B cell (primary cell): ENCODE measurements around the gene FOXQ1. TPM values are rescaled to one million over a fixed set of nuclear protein-coding genes. Genes with fewer than 3 reads are reported as not detected.
"Not testable (repeated sequence)": the region's sequence is repeated elsewhere in the genome, so short reads cannot be mapped to it uniquely, and the experiment has no call there.

Experiments
- ATAC-seq: fragments of 200-7000 bp; cut with Tn5 transposase; one replicate; pipeline ENCODE4 v1.10.0; 2021; ENCODE audit warnings: low read depth, mild to moderate bottlenecking, moderate number of reproducible peaks, moderate library complexity
- CTCF ChIA-PET: fragments of 350-600 bp; sonication (Branson Sonifier 250); formaldehyde crosslinking; loops from one replicate; lab custom pipeline; 2021; ENCODE audit warnings: antibody characterized with exemption, inconsistent platforms; lab: Charles Lee
- POLR2A ChIA-PET: fragments of 350-600 bp; sonication (Branson Sonifier 250); formaldehyde crosslinking; loops from one replicate; lab custom pipeline; 2021; ENCODE audit warnings: antibody characterized with exemption; lab: Charles Lee
- DNase-seq: peaks from one replicate; pipeline ENCODE4 v3.0.0; 2013
- H2AFZ ChIP-seq: 2 replicates; pipeline ENCODE4 v1.6.1; 2012; ENCODE audit warnings: mild to moderate bottlenecking, low read depth, low read length; ENCODE audit not compliant: insufficient read depth, poor library complexity, severe bottlenecking
- H3K27ac ChIP-seq, 2 donors: 1 replicate in 1 of 2; 2 replicates in 1 of 2; pipeline ENCODE4 v1.5.1; 2012 to 2013; ENCODE audit warnings: low read length in 2 of 2, mild to moderate bottlenecking in 2 of 2, moderate library complexity in 1 of 2
- H3K27me3 ChIP-seq, 4 experiments: fragments of 200-600 bp in 1 of 4; sonication (generic) in 1 of 4; replicated peaks in 1 of 4; 1 replicate in 2 of 4; 2 replicates in 2 of 4; pipeline versions ENCODE4 v1.6.1 to v1.7.0; 2013 to 2016; ENCODE audit warnings: low read length in 3 of 4, mild to moderate bottlenecking in 2 of 4, mixed read lengths in 1 of 4, moderate library complexity in 1 of 4; ENCODE audit not compliant: insufficient read depth in 4 of 4, control insufficient read depth in 3 of 4; ENCODE audit errors: control extremely low read depth in 1 of 4
- H3K36me3 ChIP-seq, 2 experiments: replicated peaks in 1 of 2; 1 replicate in 1 of 2; 2 replicates in 1 of 2; pipeline versions ENCODE4 v1.6.1 to v1.7.1; 2013; ENCODE audit warnings: low read length in 1 of 2; ENCODE audit not compliant: insufficient read depth in 2 of 2, control insufficient read depth in 1 of 2; ENCODE audit errors: control extremely low read depth in 1 of 2, extremely low read depth in 1 of 2
- H3K4me1 ChIP-seq, 2 donors: fragments of 200-600 bp in 1 of 2; sonication (generic) in 1 of 2; 1 replicate in 1 of 2; 2 replicates in 1 of 2; pipeline versions ENCODE4 v1.5.1 to v1.6.1; 2013 to 2017; ENCODE audit warnings: low read length in 2 of 2; ENCODE audit not compliant: control insufficient read depth in 2 of 2, insufficient read depth in 2 of 2
- H3K4me2 ChIP-seq: replicated peaks from 2 replicates; pipeline ENCODE3; 2012; ENCODE audit warnings: mild to moderate bottlenecking, low read depth, low read length; ENCODE audit not compliant: poor library complexity, severe bottlenecking
- H3K4me3 ChIP-seq, 5 experiments: fragments of 200-600 bp in 1 of 5; sonication (generic) in 1 of 5; 1 replicate in 3 of 5; 2 replicates in 2 of 5; pipeline versions ENCODE4 v1.5.1 to v1.7.0; 2011 to 2016; ENCODE audit warnings: low read length in 4 of 5, mild to moderate bottlenecking in 4 of 5, low read depth in 2 of 5, control low read depth in 1 of 5, moderate library complexity in 1 of 5; ENCODE audit not compliant: insufficient read depth in 1 of 5; ENCODE audit errors: control extremely low read depth in 1 of 5, extremely low read depth in 1 of 5
- H3K79me2 ChIP-seq: fragments of 200-600 bp; sonication (generic); one replicate; pipeline ENCODE4 v1.6.0; 2016; ENCODE audit warnings: low read length; ENCODE audit not compliant: control insufficient read depth, insufficient read depth
- H3K9ac ChIP-seq: fragments of 200-600 bp; sonication (generic); 2 replicates; pipeline ENCODE4 v1.6.1; 2017; ENCODE audit warnings: mild to moderate bottlenecking, low read length, moderate library complexity
- H3K9me3 ChIP-seq, 3 donors: one replicate each; pipeline versions ENCODE4 v1.6.1 to v1.7.1; 2013; ENCODE audit warnings: low read length in 2 of 3; ENCODE audit not compliant: control insufficient read depth in 2 of 3, insufficient read depth in 1 of 3; ENCODE audit errors: control extremely low read depth in 1 of 3
- H4K20me1 ChIP-seq: 2 replicates; pipeline ENCODE4 v1.6.0; 2012; ENCODE audit warnings: mild to moderate bottlenecking, low read length; ENCODE audit not compliant: insufficient read depth, control insufficient read depth, poor library complexity, severe bottlenecking
- H3K27ac Mint-ChIP-seq: one replicate; pipeline ENCODE4 v1.8.0; 2021; ENCODE audit warnings: mixed read lengths
- H3K27me3 Mint-ChIP-seq: one replicate; pipeline ENCODE4 v1.8.0; 2021; ENCODE audit warnings: mixed read lengths
- H3K4me1 Mint-ChIP-seq: one replicate; pipeline ENCODE4 v1.8.0; 2021; ENCODE audit warnings: mixed read lengths
- H3K4me3 Mint-ChIP-seq: one replicate; pipeline ENCODE4 v1.8.0; 2021; ENCODE audit warnings: mixed read lengths
- H3K9me3 Mint-ChIP-seq: one replicate; pipeline ENCODE4 v1.8.0; 2022; ENCODE audit warnings: mixed read lengths; ENCODE audit not compliant: insufficient read depth
- CTCF ChIP-seq: fragments of 200-600 bp; IDR thresholded peaks from one replicate; pipeline ENCODE4 v1.8.0; 2022; ENCODE audit warnings: antibody characterized with exemption, mild to moderate bottlenecking
- EZH2 ChIP-seq: IDR thresholded peaks from 2 replicates; pipeline ENCODE4 v1.6.1; 2012; ENCODE audit warnings: borderline replicate concordance, low read depth, mild to moderate bottlenecking, moderate library complexity, low read length; ENCODE audit not compliant: insufficient read depth, poor library complexity, severe bottlenecking
- WGBS: methylation state at CpG from one replicate; pipeline ENCODE4 v1.1.5; 2013; ENCODE audit warnings: missing lambda C conversion rate; ENCODE audit not compliant: insufficient coverage; 5-methylcytosine and 5-hydroxymethylcytosine counted together
- intact Hi-C: fragments of 100-400 bp; cut with micrococcal nuclease; formaldehyde crosslinking; loops from one replicate; pipeline ENCODE4 v1.10.0; 2022
- polyA plus RNA-seq: library from polyadenylated mRNA; depleted of rRNA; stranded (reverse); fragments of >200 nt; gene quantifications from 2 replicates; pipeline ENCODE4 v1.2.3, GENCODE V29; 2012
- total RNA-seq, 2 donors: library from RNA; stranded (reverse); fragments of 120-200 nt in 1 of 2; gene quantifications; 1 replicate in 1 of 2; 2 replicates in 1 of 2; pipeline versions ENCODE4 v1.2.3 to v1.2.4, GENCODE V29; 2013 to 2022

The FOXQ1 gene
- total and polyA plus RNA-seq, 2 donors (not counting 1 experiment from before 2014, with no cell fraction given), result not detected

- Histone ChIP-seq H4K20me1 (no peaks in the 10 kb centered on the region), H3K27me3 (peaks cover 0 to 12% (median 5%) of the 10 kb centered on the region in 4 experiments), H3K79me2 (no peaks in the 10 kb centered on the region), H3K4me2 (no peak overlapping the region), H3K4me1 (no peaks in the 10 kb centered on the region), H3K9me3 (peaks cover 5 to 14% (median 6%) of the 10 kb centered on the region in 3 donors), H2AFZ (no peak overlapping the region), H3K27ac (no peak overlapping the region), H3K4me3 (no peak overlapping the region), H3K36me3 (no peaks in the 10 kb centered on the region), H3K9ac (no peak overlapping the region)
- DNase-seq (no peak), ATAC-seq (no peak)
- ChIA-PET POLR2A (no interaction called here), CTCF (no interaction called here)
- no peaks in the 10 kb centered on the region for H3K4me1 Mint-ChIP-seq
- H3K27ac Mint-ChIP-seq, result no peak overlapping the region
- H3K9me3 Mint-ChIP-seq, result peaks cover 19% of the 10 kb centered on the region
- intact Hi-C loops, result no loop called here
- WGBS, result no CpG with 5 or more reads among the region's 1 CpG
- no peak overlapping the region for H3K4me3 Mint-ChIP-seq
- no peak for TF ChIP-seq CTCF
- peaks cover 56% of the 10 kb centered on the region for H3K27me3 Mint-ChIP-seq
Observed at GRCh38 chr6:1349655-1350054, 37.8 kb downstream of the FOXQ1 start.

GRCh38 chr6:1351381-1352008 lies 39.6 kb downstream of the FOXQ1 start:
- Histone ChIP-seq H3K27me3 (peaks cover 0 to 12% (median 3%) of the 10 kb centered on the region in 4 experiments), H3K9me3 (peaks cover 5 to 14% (median 6%) of the 10 kb centered on the region in 3 donors), H3K4me1 (no peaks in the 10 kb centered on the region), H2AFZ (no peak overlapping the region), H4K20me1 (no peaks in the 10 kb centered on the region), H3K4me3 (no peak overlapping the region), H3K27ac (no peak overlapping the region), H3K36me3 (no peaks in the 10 kb centered on the region), H3K79me2 (no peaks in the 10 kb centered on the region), H3K4me2 (no peak overlapping the region), H3K9ac (no peak overlapping the region)
- DNase-seq (no peak), ATAC-seq (no peak)
- peaks cover 51% of the 10 kb centered on the region for H3K27me3 Mint-ChIP-seq
- CTCF ChIA-PET, result no interaction called here
- no peak for TF ChIP-seq EZH2
- TF ChIP-seq CTCF, result no peak
- peaks cover 15% of the 10 kb centered on the region for H3K9me3 Mint-ChIP-seq
- H3K4me3 Mint-ChIP-seq, result no peak overlapping the region
- H3K27ac Mint-ChIP-seq, result no peak overlapping the region
- POLR2A ChIA-PET, result no interaction called here
- intact Hi-C loops, result no loop called here
- 100% methylated on average over 1 of the region's 2 CpGs for WGBS
- no peaks in the 10 kb centered on the region for H3K4me1 Mint-ChIP-seq

- H3K4me1 Mint-ChIP-seq, ATAC-seq, H3K4me2 ChIP-seq, DNase-seq, POLR2A ChIA-PET, H2AFZ ChIP-seq, H3K4me1 ChIP-seq, H3K4me3 Mint-ChIP-seq, H4K20me1 ChIP-seq, H3K9ac ChIP-seq, H3K27ac ChIP-seq, H3K27me3 ChIP-seq, H3K79me2 ChIP-seq, H3K4me3 ChIP-seq, H3K36me3 ChIP-seq, H3K27ac Mint-ChIP-seq, CTCF ChIA-PET, intact Hi-C loops: not testable (repeated sequence)
- H3K9me3 ChIP-seq, result peaks cover 5 to 14% (median 6%) of the 10 kb centered on the region in 3 donors
- H3K27me3 Mint-ChIP-seq, result peaks cover 42% of the 10 kb centered on the region
- H3K9me3 Mint-ChIP-seq, result peaks cover 15% of the 10 kb centered on the region
Observed at GRCh38 chr6:1355068-1355467, 43.2 kb downstream of the FOXQ1 start.
